GM12873 (cell line): ENCODE results near the gene SLC17A9.

Experiments
- CTCF ChIP-seq: IDR thresholded peaks from 2 replicates; pipeline ENCODE4 v1.5.1; 2012; ENCODE audit warnings: low read depth, mild to moderate bottlenecking, moderate library complexity, low read length, control low read depth; ENCODE audit not compliant: insufficient read depth; ENCODE audit errors: missing control alignments

SLC17A9 gene

GRCh38 chr20:62952373-62952967 lies at the start of gene SLC17A9:
SLC17A9 (plus strand) TSS chr20:62952709; CDS start chr20:62952831, 122 bp downstream.
- TF ChIP-seq CTCF, result peak; percentile 20

GRCh38 chr20:62902926-62903615 lies 49.4 kb upstream of the SLC17A9 start:
- no peak for TF ChIP-seq CTCF

GRCh38 chr20:62905536-62906117 lies 46.9 kb upstream of the SLC17A9 start:
- TF ChIP-seq CTCF, result no peak

GRCh38 chr20:62906209-62906608 lies 46.3 kb upstream of the SLC17A9 start:
- no peak for TF ChIP-seq CTCF

- no peak for TF ChIP-seq CTCF
Observed at GRCh38 chr20:62906647-62907375, 45.7 kb upstream of the SLC17A9 start.

- peak; percentile 75 for TF ChIP-seq CTCF
Observed at GRCh38 chr20:62907384-62908317, 44.9 kb upstream of the SLC17A9 start.
